ENCODE results near the gene ABCB8. TPM values are rescaled to one million over a fixed set of nuclear protein-coding genes. Genes with fewer than 3 reads are reported as not detected.

ABCB8 gene
- polyA plus RNA-seq, 1 donor (not counting 4 experiments of a cell fraction or from before 2014, with no cell fraction given) = 15.5 TPM

DNA sequence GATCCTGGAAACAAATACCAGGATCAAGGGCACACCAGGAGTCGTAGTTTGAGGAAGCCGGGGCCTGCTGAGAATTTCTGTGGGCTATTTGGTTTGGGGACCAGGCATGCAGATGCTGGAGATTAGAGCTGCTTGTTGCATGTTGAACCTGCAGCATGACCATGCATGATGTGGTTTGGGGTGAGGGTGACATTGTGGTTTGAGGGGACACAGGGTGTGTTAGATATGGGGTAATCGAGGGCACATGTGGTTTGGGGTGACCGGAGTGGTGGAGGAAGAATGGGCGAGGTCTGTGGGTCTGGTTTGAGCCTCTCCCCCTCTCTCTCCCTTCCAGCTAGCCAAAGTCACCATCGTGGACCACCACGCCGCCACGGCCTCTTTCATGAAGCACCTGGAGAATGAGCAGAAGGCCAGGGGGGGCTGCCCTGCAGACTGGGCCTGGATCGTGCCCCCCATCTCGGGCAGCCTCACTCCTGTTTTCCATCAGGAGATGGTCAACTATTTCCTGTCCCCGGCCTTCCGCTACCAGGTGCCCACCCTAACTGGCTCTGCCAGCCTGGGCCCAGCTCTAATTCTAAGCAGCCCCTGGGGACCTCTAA, 27.3 kb upstream of the ABCB8 start:
- H3K9me1 ChIP-seq (ENCODE audit: control insufficient read depth, extremely low read depth, insufficient read depth, low read length) = no peaks in the 10 kb centered on the region
- no peak overlapping the region for H3K4me3 ChIP-seq (ENCODE audit: control insufficient read depth in 2 of 3, extremely low read depth in 1 of 3, insufficient read depth in 2 of 3, low read depth in 1 of 3, low read length in 3 of 3)
- H3K79me2 ChIP-seq (ENCODE audit: control insufficient read depth, insufficient read depth, low read length) = no peaks in the 10 kb centered on the region
- H3K36me3 ChIP-seq (ENCODE audit: control insufficient read depth in 2 of 2, extremely low read depth in 1 of 2, insufficient read depth in 2 of 2, low read length in 2 of 2) = no peaks in the 10 kb centered on the region
- FAIRE-seq = no peak
- no peak for DNase-seq (ENCODE audit: low read depth, low spot score)
- no peak overlapping the region for H3K9ac ChIP-seq (ENCODE audit: control insufficient read depth, extremely low read depth, insufficient read depth, low read length)
- H3K4me1 ChIP-seq (ENCODE audit: control insufficient read depth, extremely low read depth, insufficient read depth, low read length) = peaks cover 4% of the 10 kb centered on the region
- dilution Hi-C loops (cut with MboI; ENCODE audit: extremely low pct_ligation_motif_present, low sequenced_read_pairs) = no loop called here
- no peaks in the 10 kb centered on the region for H3K9me3 ChIP-seq (ENCODE audit: control insufficient read depth, low read depth, low read length)
- H4K20me1 ChIP-seq (ENCODE audit: control insufficient read depth, extremely low read depth, insufficient read depth, low read length) = no peaks in the 10 kb centered on the region
- no peak overlapping the region for H3K4me2 ChIP-seq (ENCODE audit: control insufficient read depth, extremely low read depth, insufficient read depth, low read depth, low read length)
- TF ChIP-seq, protein P1, sequence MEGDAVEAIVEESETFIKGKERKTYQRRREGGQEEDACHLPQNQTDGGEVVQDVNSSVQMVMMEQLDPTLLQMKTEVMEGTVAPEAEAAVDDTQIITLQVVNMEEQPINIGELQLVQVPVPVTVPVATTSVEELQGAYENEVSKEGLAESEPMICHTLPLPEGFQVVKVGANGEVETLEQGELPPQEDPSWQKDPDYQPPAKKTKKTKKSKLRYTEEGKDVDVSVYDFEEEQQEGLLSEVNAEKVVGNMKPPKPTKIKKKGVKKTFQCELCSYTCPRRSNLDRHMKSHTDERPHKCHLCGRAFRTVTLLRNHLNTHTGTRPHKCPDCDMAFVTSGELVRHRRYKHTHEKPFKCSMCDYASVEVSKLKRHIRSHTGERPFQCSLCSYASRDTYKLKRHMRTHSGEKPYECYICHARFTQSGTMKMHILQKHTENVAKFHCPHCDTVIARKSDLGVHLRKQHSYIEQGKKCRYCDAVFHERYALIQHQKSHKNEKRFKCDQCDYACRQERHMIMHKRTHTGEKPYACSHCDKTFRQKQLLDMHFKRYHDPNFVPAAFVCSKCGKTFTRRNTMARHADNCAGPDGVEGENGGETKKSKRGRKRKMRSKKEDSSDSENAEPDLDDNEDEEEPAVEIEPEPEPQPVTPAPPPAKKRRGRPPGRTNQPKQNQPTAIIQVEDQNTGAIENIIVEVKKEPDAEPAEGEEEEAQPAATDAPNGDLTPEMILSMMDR (optimal IDR thresholded peaks at IDR 0.05 in 1 of 3, IDR thresholded peaks at IDR 0.05 in 1 of 3, conservative IDR thresholded peaks at IDR 0.05 in 1 of 3; ENCODE audit: extremely low read depth in 1 of 3, insufficient read depth in 2 of 3, low read length in 3 of 3) = no peak
- TF ChIP-seq EZH2 (IDR thresholded peaks at IDR 0.05; ENCODE audit: low read length) = no peak
- H2AFZ ChIP-seq (ENCODE audit: control insufficient read depth, low read length) = no peak overlapping the region
- no peak overlapping the region for H3K27ac ChIP-seq (ENCODE audit: control insufficient read depth, insufficient read depth, low read length)
- H3K27me3 ChIP-seq (ENCODE audit: control insufficient read depth, extremely low read depth, insufficient read depth, low read length) = peaks cover 3% of the 10 kb centered on the region

DNA sequence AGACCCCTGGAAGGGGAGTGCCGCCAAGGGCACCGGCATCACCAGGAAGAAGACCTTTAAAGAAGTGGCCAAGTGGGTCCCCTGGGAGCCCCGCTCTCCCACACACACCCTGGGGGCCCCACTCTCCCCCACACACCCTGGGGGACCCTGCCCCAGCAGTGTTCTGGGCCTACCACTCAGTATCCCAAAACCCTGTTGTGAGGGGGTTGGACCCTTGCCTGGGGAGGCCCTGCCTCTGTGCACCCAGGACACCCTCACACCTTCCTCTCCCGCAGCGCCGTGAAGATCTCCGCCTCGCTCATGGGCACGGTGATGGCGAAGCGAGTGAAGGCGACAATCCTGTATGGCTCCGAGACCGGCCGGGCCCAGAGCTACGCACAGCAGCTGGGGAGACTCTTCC, 26.7 kb upstream of the ABCB8 start:
- no peak overlapping the region for H3K4me3 ChIP-seq (ENCODE audit: control insufficient read depth in 2 of 3, extremely low read depth in 1 of 3, insufficient read depth in 2 of 3, low read depth in 1 of 3, low read length in 3 of 3)
- no peaks in the 10 kb centered on the region for H3K36me3 ChIP-seq (ENCODE audit: control insufficient read depth in 2 of 2, extremely low read depth in 1 of 2, insufficient read depth in 2 of 2, low read length in 2 of 2)
- no peaks in the 10 kb centered on the region for H3K79me2 ChIP-seq (ENCODE audit: control insufficient read depth, insufficient read depth, low read length)
- no peak overlapping the region for H3K4me2 ChIP-seq (ENCODE audit: control insufficient read depth, extremely low read depth, insufficient read depth, low read depth, low read length)
- no peak for TF ChIP-seq EZH2 (IDR thresholded peaks at IDR 0.05; ENCODE audit: low read length)
- TF ChIP-seq, protein P1 (optimal IDR thresholded peaks at IDR 0.05 in 1 of 3, IDR thresholded peaks at IDR 0.05 in 1 of 3, conservative IDR thresholded peaks at IDR 0.05 in 1 of 3; ENCODE audit: extremely low read depth in 1 of 3, insufficient read depth in 2 of 3, low read length in 3 of 3) = no peak
- FAIRE-seq (no peak), DNase-seq (ENCODE audit: low read depth, low spot score) (no peak)
- H4K20me1 ChIP-seq (ENCODE audit: control insufficient read depth, extremely low read depth, insufficient read depth, low read length) = no peaks in the 10 kb centered on the region
- peaks cover 4% of the 10 kb centered on the region for H3K4me1 ChIP-seq (ENCODE audit: control insufficient read depth, extremely low read depth, insufficient read depth, low read length)
- H3K27ac ChIP-seq (ENCODE audit: control insufficient read depth, insufficient read depth, low read length) = no peak overlapping the region
- H3K27me3 ChIP-seq (ENCODE audit: control insufficient read depth, extremely low read depth, insufficient read depth, low read length) = peaks cover 3% of the 10 kb centered on the region
- H3K9me1 ChIP-seq (ENCODE audit: control insufficient read depth, extremely low read depth, insufficient read depth, low read length) = no peaks in the 10 kb centered on the region
- no peaks in the 10 kb centered on the region for H3K9me3 ChIP-seq (ENCODE audit: control insufficient read depth, low read depth, low read length)
- dilution Hi-C loops (cut with MboI; ENCODE audit: extremely low pct_ligation_motif_present, low sequenced_read_pairs) = no loop called here
- no peak overlapping the region for H2AFZ ChIP-seq (ENCODE audit: control insufficient read depth, low read length)
- H3K9ac ChIP-seq (ENCODE audit: control insufficient read depth, extremely low read depth, insufficient read depth, low read length) = no peak overlapping the region

Measured in keratinocyte (primary cell).